PFSK-1 (cell line): ENCODE results near the gene FIG4.

Experiments used
- FOXP2 ChIP-seq: optimal IDR thresholded peaks from 2 replicates; pipeline ENCODE3; 2011; ENCODE audit warnings: borderline replicate concordance, control low read depth, inconsistent platforms; ENCODE audit not compliant: insufficient read depth; ENCODE audit errors: extremely low read length, extremely low read depth
- POLR2AphosphoS5 ChIP-seq: IDR thresholded peaks from 2 replicates; pipeline ENCODE4 v1.6.1; 2012; ENCODE audit warnings: low read depth, mild to moderate bottlenecking, control low read depth, low read length, moderate library complexity
- REST ChIP-seq, 2 experiments: IDR thresholded peaks; 2 replicates each; pipeline versions ENCODE4 v1.6.1 to v1.8.0; 2011 to 2012; ENCODE audit warnings: low read depth in 2 of 2, low read length in 2 of 2, control low read depth in 1 of 2, inconsistent platforms in 1 of 2, mild to moderate bottlenecking in 1 of 2, moderate library complexity in 1 of 2; ENCODE audit not compliant: insufficient read depth in 1 of 2
- SIN3A ChIP-seq: IDR thresholded peaks from 2 replicates; pipeline ENCODE4 v1.6.1; 2012; ENCODE audit warnings: mild to moderate bottlenecking, low read length, moderate library complexity, borderline replicate concordance; ENCODE audit not compliant: insufficient read depth
- TAF1 ChIP-seq: IDR thresholded peaks from 2 replicates; pipeline ENCODE4 v1.6.1; 2012; ENCODE audit warnings: low read length, control low read depth, borderline replicate concordance; ENCODE audit not compliant: insufficient read depth

Gene FIG4

GRCh38 chr6:109867009-109867969, 176.2 kb downstream of the FIG4 start:
- TF ChIP-seq POLR2AphosphoS5 (no peak), FOXP2 (no peak), REST (IDR thresholded peaks at IDR 0.05; ENCODE audit: insufficient read depth in 1 of 2, low read depth in 2 of 2, low read length in 2 of 2) (no peak), TAF1 (no peak), SIN3A (no peak)

DNA sequence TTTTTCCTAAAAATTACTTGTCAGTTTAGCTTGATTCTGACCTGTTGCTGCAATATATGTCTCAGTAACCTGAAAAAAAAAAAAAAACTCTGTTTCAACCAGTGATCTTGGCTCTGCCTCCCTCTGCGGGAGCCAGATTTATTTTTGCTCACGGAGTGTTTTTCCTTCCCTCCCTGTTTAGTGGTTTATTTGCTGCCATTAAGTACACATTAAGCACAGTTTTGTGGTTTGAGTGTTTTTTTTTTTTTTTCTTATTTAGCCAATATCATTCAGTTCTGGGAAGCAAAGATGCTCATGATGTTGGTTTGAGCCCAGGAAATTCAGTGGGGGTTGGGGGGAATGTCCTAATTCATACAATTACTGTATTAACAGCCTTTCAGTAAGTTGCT, 176.9 kb downstream of the FIG4 start:
- no peak for TF ChIP-seq REST (IDR thresholded peaks at IDR 0.05; ENCODE audit: insufficient read depth in 1 of 2, low read depth in 2 of 2, low read length in 2 of 2)
- no peak for TF ChIP-seq TAF1
- TF ChIP-seq FOXP2, result no peak
- TF ChIP-seq POLR2AphosphoS5, result no peak
- TF ChIP-seq SIN3A, result no peak

DNA sequence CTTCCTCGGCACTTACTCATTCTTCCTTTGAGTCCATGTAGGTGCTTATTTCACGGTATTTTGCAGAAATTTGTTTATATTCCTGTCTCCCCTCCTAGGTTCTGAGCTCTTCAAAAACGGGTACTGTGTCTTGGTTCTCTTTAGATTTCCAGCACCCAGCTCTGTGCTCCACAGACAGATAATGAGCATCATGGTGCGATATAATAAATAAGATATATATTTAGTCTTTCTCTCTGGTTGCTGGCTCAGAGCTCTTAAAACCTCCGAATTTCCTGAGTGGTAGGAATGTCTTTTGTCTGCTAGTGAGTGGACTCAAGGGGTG, 179.0 kb downstream of the FIG4 start:
- TF ChIP-seq REST (IDR thresholded peaks at IDR 0.05; ENCODE audit: insufficient read depth in 1 of 2, low read depth in 2 of 2, low read length in 2 of 2) (no peak), POLR2AphosphoS5 (no peak), SIN3A (no peak), TAF1 (no peak), FOXP2 (no peak)

DNA sequence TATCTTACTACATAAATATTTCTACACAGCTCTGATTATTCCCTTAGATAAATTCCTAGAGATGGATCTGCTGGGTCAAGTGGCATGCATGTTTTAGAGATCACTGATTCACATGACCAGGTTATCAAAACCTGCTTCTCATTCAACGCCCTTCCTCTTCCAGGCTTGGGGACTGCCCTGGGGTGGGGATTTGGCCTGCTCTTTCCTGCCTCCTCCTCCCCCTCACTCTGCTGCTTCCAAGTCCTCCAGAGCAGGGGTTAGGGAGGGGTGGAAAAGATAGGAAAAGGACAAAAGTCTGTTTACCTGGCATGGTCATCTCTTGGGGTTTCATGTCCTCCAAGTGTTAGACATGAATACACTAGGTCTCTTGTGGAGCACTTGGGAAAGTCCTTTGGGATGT, 181.5 kb downstream of the FIG4 start:
- TF ChIP-seq SIN3A, result no peak
- no peak for TF ChIP-seq TAF1
- no peak for TF ChIP-seq POLR2AphosphoS5
- TF ChIP-seq FOXP2, result no peak
- TF ChIP-seq REST (IDR thresholded peaks at IDR 0.05; ENCODE audit: insufficient read depth in 1 of 2, low read depth in 2 of 2, low read length in 2 of 2), result no peak
